DOHH2 (cell line): ENCODE results near the gene KCNMA1.

Experiments used
- H3F3A ChIP-seq: fragments of 200-600 bp; sonication (generic), shearing (Covaris generic); 2 replicates; pipeline ENCODE4 v1.6.0; 2016; ENCODE audit warnings: antibody characterized with exemption, mild to moderate bottlenecking; ENCODE audit not compliant: control insufficient read depth, insufficient read depth
- H3K27ac ChIP-seq: fragments of 200-600 bp; sonication (generic); 2 replicates; pipeline ENCODE4 v1.5.1; 2014; ENCODE audit warnings: low read depth, mild to moderate bottlenecking, low read length, moderate library complexity
- H3K27me3 ChIP-seq: fragments of 200-600 bp; sonication (generic); 2 replicates; pipeline ENCODE4 v1.6.1; 2014; ENCODE audit warnings: mild to moderate bottlenecking, low read length, mixed read lengths; ENCODE audit not compliant: control insufficient read depth
- H3K36me3 ChIP-seq: fragments of 200-600 bp; sonication (generic); 2 replicates; pipeline ENCODE4 v1.6.1; 2014; ENCODE audit warnings: mild to moderate bottlenecking, low read length, moderate library complexity, mixed read lengths; ENCODE audit not compliant: control insufficient read depth
- H3K4me1 ChIP-seq: fragments of 200-600 bp; sonication (generic); 2 replicates; pipeline ENCODE4 v1.6.1; 2014; ENCODE audit warnings: mild to moderate bottlenecking, low read length, mixed read lengths; ENCODE audit not compliant: control insufficient read depth
- H3K4me2 ChIP-seq: fragments of 200-600 bp; sonication (generic); 2 replicates; pipeline ENCODE4 v1.6.0; 2014; ENCODE audit warnings: mild to moderate bottlenecking, low read length, moderate library complexity
- H3K4me3 ChIP-seq: fragments of 200-600 bp; sonication (generic); 2 replicates; pipeline ENCODE4 v1.5.1; 2014; ENCODE audit warnings: mild to moderate bottlenecking, low read length, mixed read lengths
- H3K79me2 ChIP-seq: fragments of 200-600 bp; sonication (generic); 2 replicates; pipeline ENCODE4 v1.6.1; 2014; ENCODE audit warnings: mild to moderate bottlenecking, low read length, mixed read lengths; ENCODE audit not compliant: control insufficient read depth
- H3K9me2 ChIP-seq: fragments of 200-600 bp; sonication (generic); replicated peaks from 2 replicates; pipeline ENCODE4 v1.6.1; 2014; ENCODE audit warnings: mild to moderate bottlenecking, low read length, mixed read lengths; ENCODE audit not compliant: control insufficient read depth
- H3K9me3 ChIP-seq: fragments of 200-600 bp; sonication (generic); 2 replicates; pipeline ENCODE4 v1.6.1; 2014; ENCODE audit warnings: antibody characterized with exemption, low read length, mixed read lengths; ENCODE audit not compliant: control insufficient read depth, insufficient read depth
- H4K20me1 ChIP-seq: fragments of 200-600 bp; sonication (generic); 2 replicates; pipeline ENCODE4 v1.6.0; 2014; ENCODE audit warnings: low read depth, mild to moderate bottlenecking, antibody characterized with exemption, low read length, moderate library complexity; ENCODE audit not compliant: control insufficient read depth, insufficient read depth
- EZH2phosphoT487 ChIP-seq: fragments of 200-600 bp; sonication (generic); IDR thresholded peaks from 2 replicates; pipeline ENCODE4 v1.6.1; 2017; ENCODE audit warnings: borderline replicate concordance, mild to moderate bottlenecking, antibody characterized with exemption, low read length, moderate library complexity, mixed read lengths
- TF ChIP-seq, protein P1 (sequence below): fragments of 200-600 bp; sonication (generic); IDR thresholded peaks from one replicate; pipeline ENCODE4 v1.5.1; 2014; ENCODE audit warnings: antibody characterized with exemption, mild to moderate bottlenecking, low read depth, low read length; ENCODE audit not compliant: poor library complexity, severe bottlenecking

KCNMA1 gene

DNA sequence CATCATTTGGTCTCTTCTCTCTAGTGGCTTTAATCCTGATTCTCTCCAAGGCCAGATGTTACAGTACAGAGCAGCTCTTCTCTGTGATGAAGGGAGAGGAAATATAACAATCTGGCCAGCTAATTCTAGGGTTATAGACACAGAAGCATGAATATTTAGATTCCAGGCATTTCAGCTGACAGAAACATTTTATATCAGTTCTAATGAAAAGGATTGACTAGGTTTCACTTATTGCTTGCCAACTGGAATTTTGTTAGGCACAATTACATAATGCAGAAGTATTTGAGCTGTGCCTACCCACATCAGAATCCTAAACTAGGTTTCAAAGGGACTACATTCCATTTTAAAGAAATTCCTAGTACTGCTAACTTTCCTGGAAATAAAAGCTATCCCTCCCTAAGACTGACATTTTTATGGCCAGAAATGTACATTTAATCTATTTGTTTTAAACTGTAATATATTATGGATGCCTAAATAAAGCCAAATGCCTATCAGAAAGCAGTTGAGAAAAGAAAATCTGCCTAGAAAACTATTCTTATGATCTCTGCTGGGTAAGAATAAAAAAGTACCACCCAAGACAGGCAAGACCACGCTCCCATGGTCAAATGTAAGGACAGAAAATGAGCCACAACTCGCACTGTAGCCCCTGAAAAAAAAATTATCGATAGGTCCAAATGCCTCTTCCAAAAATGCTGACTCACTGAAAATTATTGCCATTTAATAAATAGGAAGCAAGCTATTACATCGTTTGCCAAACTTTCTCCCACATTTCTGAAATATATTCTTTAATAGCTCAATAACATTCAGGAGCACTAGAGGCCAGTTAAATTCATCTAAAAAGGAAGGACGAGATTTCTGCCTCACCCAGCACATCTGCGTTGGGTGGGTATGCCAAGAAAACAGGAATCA lies 498.1 kb downstream of the KCNMA1 start:
- Histone ChIP-seq H3K9me2 (no peaks in the 10 kb centered on the region), H3K4me2 (no peak overlapping the region), H3K36me3 (no peaks in the 10 kb centered on the region), H3K4me3 (no peak overlapping the region), H3K27me3 (no peaks in the 10 kb centered on the region), H3F3A (no peaks in the 10 kb centered on the region), H4K20me1 (no peaks in the 10 kb centered on the region), H3K79me2 (no peaks in the 10 kb centered on the region), H3K4me1 (no peaks in the 10 kb centered on the region), H3K27ac (no peak overlapping the region), H3K9me3 (no peaks in the 10 kb centered on the region)
- TF ChIP-seq, protein P1, sequence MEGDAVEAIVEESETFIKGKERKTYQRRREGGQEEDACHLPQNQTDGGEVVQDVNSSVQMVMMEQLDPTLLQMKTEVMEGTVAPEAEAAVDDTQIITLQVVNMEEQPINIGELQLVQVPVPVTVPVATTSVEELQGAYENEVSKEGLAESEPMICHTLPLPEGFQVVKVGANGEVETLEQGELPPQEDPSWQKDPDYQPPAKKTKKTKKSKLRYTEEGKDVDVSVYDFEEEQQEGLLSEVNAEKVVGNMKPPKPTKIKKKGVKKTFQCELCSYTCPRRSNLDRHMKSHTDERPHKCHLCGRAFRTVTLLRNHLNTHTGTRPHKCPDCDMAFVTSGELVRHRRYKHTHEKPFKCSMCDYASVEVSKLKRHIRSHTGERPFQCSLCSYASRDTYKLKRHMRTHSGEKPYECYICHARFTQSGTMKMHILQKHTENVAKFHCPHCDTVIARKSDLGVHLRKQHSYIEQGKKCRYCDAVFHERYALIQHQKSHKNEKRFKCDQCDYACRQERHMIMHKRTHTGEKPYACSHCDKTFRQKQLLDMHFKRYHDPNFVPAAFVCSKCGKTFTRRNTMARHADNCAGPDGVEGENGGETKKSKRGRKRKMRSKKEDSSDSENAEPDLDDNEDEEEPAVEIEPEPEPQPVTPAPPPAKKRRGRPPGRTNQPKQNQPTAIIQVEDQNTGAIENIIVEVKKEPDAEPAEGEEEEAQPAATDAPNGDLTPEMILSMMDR = no peak
- TF ChIP-seq EZH2phosphoT487 = no peak

DNA sequence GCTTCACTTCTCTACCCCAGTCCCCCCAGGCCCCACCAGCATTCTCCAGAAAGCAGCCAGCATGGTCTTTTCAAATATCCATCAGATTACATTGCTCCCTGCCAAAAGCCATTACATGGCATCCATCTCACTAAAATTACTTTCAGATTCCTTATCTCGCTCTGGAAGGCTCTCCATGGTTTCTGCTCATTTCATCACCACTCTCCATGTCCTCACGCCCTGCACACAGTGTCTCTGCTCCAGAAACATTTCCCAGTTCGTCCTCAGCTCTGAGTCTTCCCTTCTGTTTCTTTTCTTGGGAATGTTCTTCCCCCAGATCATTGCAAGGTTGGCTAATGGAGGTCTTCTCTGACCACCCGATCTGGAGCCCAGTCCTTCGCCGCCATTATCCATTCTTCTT lies 499.1 kb downstream of the KCNMA1 start:
- Histone ChIP-seq H3K4me1 (no peaks in the 10 kb centered on the region), H3K9me2 (no peaks in the 10 kb centered on the region), H3K27ac (no peak overlapping the region), H3K4me3 (no peak overlapping the region), H3K36me3 (no peaks in the 10 kb centered on the region), H3K27me3 (no peaks in the 10 kb centered on the region), H3K9me3 (no peaks in the 10 kb centered on the region), H3K4me2 (no peak overlapping the region), H3K79me2 (no peaks in the 10 kb centered on the region), H3F3A (no peaks in the 10 kb centered on the region), H4K20me1 (no peaks in the 10 kb centered on the region)
- no peak for TF ChIP-seq EZH2phosphoT487
- TF ChIP-seq, protein P1 = no peak

DNA sequence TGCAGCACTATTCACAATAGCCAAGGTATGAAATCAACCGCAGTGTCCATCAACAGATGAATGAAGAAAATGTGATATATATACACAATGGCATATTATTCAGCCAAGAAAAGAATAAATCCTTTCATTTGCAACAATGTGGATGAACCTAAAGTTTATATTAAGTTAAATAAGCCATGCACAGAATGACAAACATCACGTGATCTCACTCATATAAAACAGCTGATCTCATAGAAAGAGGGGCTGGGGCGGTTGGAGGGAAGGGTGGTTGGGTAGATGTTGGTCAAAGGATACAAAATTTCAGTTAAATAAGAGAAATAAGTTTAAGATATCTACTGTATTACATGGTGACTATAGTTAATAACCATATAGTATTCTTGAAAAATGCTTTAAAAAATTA lies 502.1 kb downstream of the KCNMA1 start:
- no peaks in the 10 kb centered on the region for H3F3A ChIP-seq
- no peak overlapping the region for H3K4me3 ChIP-seq

More for the DNA sequence above, 502.1 kb downstream of the KCNMA1 start:
- H3K27ac ChIP-seq = no peak overlapping the region
- no peaks in the 10 kb centered on the region for H4K20me1 ChIP-seq
- TF ChIP-seq EZH2phosphoT487 = no peak
- TF ChIP-seq, protein P1 = no peak
- no peaks in the 10 kb centered on the region for H3K9me2 ChIP-seq
- H3K4me1 ChIP-seq = no peaks in the 10 kb centered on the region
- no peaks in the 10 kb centered on the region for H3K9me3 ChIP-seq
- H3K36me3 ChIP-seq = no peaks in the 10 kb centered on the region
- no peaks in the 10 kb centered on the region for H3K79me2 ChIP-seq
- no peaks in the 10 kb centered on the region for H3K27me3 ChIP-seq
- H3K4me2 ChIP-seq = no peak overlapping the region
